NCI-H146 (cell line): ENCODE measurements around the gene MAN1C1.
"Not testable (repeated sequence)": the region's sequence is repeated elsewhere in the genome, so short reads cannot be mapped to it uniquely, and the experiment has no call there.

ENCODE experiments used
- DNase-seq: peaks from one replicate; lab custom pipeline; 2025; lab: John Stamatoyannopoulos, UW

MAN1C1 gene

DNA sequence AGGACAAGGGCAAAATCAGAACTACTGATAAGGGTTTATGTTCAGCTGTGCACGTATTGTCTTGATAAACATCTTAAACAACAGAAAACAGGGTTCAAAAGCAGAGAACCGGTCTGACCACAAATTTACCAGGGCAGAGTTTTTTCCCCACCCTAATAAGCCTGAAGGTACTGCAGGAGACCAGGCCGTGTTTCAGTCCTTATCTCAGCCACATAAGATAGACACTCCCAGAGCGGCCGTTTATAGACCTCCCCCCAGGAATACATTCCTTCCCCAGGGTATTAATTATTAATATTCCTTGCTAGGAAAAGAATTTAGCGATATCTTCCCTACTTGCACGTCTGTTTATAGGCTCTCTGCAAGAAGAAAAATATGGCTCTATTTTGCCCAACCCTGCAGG is 19.6 kb downstream of the MAN1C1 start:
- not testable (repeated sequence) for DNase-seq

DNA sequence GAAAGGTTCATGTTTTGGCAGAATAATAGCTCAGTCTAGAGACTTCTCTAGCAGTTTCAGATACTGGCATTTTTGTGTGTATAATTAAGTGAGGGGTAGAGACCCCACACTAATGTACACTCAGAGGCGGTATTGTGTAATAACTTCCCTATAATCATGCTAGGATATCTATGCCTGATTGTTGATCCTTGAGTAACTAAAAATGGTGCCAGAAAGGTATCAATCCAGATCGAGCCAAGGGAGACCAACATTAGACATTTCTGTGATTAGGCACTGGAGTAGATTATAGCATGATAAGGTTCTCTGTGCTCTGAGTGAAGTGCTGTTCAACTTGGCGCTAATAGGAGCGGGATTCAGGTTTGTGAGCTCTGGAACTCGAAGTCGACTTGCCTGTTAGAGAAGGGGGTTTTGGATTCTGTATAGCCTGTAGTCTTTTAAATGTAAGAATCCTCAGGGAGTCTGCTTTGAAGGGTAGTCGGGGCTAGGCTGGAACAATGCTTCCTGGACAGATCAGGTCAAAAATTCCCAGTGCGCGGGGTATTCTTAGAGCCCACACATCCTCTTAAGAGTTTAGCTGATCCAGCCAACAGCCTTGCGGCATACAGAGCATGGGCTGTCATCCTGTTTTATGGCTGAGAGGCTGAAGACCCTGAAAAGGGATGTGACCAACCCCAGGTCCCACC is 24.2 kb downstream of the MAN1C1 start:
- no peak for DNase-seq

DNA sequence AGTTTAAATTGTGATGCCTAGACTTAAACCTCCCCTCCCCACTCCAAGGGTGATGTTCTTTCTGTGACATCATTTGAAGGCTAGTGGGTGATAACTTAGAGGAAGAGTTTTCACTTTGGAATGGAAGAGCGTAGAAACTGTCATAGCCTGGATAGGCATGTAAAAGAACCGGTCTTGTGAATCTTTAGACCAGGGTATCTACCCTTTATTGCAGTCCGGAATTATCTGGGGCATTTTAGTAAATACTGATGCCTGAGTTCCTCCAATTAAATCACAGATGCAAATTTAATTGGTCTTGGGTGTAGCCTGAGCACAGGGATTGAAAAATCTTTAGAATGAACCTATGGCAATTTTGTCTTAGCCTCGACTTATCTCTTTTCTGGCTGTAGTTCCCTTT is 24.7 kb downstream of the MAN1C1 start:
- no peak for DNase-seq

DNA sequence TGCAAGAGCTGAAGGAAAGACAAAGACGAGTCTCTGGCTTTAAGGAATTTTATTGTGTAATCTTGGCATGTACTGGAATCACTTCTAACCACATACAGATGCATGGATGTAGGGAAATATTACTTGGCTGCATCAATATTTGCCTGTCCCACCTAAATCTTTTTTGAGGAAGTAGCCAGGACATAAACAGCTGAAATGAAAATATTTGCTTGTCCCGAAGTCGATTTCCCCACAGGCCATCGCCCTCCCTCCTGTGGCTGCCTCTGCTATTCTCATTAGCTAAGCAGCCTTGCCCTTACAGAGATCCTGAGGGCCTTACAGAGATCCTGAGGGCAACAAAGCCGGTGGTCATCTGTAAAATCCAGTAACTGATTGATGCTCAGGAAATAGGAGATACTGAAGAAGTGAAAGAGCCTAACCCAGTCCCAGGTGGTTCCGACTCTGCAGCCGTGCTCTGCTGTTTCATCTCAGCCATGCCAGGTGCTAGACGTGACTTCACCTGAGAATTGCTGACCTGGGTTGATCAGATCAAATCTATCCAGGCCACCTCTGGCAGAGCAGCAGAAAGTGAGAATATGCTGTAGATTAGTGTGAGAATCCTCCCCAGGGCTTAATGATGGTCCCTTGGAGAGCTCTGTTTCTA is 25.5 kb downstream of the MAN1C1 start:
- DNase-seq = no peak

DNA sequence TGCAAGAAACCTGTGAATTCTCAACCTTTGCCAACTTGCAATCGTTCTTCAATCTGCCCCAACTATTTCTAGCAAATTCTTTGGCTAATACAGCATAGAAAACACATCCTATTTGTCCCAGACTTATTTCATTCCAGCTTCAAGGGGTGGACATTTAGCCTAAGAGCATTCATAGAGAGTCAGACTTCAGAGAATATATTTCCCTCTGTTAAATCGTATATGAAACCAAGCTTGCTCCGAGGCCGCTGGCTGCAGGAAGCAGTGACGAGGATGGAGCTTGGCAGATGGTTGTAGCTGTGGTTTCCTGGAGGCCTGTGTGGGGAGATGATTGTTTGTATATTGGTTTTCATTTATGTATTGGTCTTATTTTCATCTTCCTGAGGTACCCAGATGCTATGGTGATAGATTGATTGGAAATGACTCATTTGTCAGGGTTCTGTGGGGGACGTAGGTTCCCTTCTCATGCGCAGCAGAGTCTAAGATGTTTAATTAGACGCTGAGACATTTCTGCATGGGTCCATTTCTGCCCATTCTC is 26.1 kb downstream of the MAN1C1 start:
- no peak for DNase-seq

DNA sequence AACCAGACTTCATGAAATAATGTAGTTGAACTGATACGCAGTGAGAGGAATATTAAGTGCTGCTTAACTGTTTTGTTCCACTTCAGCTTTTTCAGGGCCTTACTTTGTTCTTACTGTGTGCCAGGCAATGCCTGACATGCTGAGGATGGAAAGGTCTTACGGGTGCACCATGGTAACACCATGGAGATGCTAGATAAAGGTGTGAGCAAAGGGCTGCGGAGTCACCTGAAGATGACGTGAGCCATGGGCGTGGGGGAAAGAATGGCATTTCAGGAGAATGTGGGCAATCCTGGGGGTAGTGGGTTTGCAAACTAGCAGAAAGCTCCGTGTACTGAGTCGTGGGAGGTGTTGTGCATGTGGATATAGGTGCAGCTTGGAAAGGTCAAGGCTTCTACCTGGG is 27.3 kb downstream of the MAN1C1 start:
- no peak for DNase-seq

DNA sequence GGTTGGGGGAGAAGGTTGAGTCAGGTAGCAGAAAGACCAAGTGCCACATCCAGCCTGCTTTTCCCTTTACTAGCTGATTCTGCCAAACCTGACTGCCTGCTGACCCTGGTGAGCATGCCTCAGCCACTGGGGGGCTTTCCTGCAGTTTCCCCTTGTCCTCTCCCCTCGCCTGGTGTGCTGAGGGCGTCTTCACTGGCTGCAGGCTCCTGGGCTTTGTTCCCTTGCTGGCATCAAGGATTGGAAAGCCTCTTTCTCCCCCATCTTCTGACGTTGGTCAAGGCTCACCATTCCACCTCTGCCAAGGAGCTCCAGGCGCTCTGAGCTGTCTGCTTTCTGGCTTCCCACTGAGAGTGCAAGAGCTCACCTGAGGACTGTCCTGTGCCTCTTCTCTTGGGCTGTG is 28.4 kb downstream of the MAN1C1 start:
- no peak for DNase-seq

DNA sequence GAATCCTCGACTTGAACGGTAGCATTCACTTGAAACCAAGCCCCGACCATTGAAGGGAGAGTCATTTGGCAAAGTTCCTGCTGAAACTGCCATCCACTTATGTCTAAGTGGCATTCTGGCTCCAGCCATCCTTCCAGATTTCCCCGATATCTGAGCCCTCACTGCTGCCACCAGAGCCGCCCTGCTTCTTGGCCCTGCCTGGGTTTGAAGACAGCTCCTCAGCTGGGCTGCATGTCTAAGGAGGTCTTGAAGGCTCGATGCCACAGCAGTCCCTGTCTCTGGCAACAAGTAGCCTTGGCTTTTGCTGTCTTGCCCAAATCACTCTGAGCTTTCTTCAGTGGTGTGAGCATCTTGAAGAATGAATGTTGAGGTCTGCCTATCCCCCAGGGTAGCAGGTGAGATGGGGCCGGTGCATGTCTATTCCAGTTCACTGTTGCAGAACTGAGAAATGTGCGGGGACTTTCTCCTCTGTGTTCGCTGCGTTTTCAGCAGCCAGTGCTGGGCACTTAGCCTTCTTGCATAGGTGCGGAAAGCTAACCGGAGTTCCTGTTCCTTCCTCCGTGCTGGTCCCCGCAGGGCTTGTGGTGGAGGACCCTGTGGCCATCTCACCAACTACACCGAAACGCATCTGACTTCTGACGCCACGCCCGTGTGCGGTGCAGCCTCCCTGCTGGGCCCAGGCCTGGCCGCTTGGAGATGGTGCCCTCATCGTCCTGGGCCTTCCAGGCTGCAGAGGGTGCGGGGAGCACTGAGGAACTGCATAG is 29.2 kb downstream of the MAN1C1 start:
- no peak for DNase-seq

DNA sequence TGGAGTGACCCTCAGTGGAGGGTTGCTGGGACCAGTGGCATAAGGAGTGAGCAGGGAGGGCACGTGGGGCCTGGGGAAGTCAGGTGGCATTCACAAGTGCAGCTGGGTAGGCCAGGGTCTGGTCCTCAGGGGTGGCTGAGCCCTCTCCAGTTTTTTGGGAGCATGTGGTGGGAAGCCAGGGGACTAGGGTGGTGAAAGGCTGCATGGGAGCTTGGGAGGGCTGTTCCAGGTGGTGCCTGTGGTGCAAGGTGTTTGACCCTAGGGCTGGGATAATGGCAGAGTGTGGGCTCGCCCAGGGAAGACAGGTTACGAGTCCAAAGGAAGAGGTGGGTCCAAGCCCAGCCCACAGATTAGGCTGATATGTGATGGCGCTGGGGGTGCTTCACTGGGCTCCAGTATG is 30.5 kb downstream of the MAN1C1 start:
- DNase-seq = no peak

DNA sequence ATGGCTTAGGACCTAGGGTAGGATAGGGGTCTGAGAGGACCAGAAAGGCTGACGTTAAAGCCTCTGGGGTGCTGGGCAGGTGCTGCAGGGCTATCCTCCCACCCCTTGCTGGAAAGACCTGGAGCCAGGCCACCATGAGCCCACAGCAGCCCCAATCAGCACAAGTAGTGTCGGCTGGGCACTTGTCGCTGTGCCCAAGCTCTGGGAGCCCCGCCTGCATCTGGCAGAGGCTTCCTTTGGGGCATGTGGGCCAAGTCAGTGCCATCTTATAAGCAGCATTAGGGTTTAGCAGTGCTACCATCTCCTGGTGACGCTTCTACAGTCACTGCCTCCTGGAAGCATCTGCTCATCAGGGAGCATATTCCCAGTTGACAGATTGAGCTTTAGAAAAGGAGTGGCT is 31.3 kb downstream of the MAN1C1 start:
- DNase-seq = no peak

DNA sequence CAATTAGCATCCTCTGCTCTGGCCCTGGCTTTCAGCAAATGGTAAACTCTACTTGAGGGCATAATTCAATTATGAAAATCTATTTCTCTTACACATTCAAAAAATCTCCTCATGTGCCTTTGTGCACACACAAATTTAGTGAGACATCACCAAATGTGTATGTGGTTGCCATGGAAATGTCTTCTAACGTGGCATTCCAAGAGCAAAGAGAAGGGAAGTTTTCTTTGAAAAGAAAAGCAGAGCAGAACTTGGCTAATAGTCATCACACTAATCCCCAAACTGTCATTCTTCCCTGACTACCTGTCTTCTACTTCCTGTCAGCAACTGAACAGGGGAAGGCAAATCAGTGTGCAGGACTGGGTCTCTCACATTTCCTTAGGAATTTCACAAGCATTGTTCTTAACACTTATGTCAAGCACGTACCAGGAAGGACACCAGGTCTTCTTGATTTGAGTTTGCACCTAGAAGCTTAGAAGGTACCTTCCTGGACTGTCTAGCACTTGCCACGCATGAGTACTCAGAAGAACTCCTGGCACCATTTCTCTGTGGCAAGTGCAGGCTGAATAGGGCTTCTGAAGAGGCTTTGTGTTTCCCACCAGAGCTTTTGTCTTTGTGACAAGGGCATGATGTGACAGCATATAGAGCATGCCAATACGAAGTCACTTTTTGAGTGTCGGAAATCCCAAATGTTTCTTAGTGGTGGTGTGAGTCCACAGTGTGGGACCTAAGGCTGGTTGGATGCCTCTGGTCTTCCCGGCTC is 32.3 kb downstream of the MAN1C1 start:
- DNase-seq = no peak

DNA sequence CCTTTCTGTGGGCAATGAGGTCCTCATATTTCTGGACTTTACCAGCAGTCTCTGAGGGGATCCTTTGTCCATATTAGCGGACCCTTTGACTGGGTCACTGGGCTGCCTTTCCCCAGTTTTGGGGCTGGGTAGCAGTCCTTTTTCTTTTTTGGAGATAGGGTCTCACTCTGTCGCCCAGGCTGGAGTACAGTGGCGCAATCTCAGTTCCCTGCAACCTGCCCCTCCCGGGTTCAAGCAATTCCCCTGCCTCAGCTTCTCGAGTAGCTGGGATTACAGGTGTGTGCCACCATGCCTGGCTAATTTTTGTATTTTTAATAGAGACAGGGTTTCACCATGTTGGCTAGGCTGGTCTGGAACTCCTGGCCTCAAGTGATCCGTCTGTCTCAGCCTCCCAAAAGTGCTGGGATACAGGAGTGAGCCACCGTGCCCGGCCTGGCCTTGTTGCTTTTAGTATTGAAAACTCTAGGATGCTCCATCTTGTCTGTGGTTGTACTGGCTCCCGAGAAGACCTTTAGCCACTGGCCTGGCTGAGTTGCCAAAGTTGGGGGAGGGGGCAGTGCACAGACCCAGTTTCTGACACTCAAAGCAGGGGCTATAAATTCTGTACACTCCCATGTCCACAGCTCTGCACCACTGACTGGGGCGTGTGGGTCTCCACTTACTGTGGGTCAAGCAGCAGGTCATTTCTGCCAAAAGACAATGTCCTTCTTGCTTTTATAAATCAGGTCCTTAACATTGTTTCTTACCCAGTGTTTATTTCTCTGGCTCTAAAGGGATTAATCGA is 33.1 kb downstream of the MAN1C1 start:
- no peak for DNase-seq

DNA sequence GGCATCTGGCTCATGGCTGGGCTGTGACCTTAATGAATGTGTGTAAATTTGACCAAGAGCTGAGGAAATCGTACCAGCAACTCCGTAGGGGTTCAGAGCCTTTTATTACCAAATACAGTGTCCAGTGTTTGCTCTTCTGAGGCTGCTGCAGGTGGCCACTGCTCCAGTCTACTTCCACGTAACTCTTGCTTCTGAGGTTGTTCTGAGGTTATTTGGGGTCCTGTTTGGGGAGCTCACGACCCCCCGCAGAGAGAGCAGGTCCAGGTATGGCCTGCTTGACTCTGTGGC is 33.6 kb downstream of the MAN1C1 start:
- peak; percentile 75 for DNase-seq

DNA sequence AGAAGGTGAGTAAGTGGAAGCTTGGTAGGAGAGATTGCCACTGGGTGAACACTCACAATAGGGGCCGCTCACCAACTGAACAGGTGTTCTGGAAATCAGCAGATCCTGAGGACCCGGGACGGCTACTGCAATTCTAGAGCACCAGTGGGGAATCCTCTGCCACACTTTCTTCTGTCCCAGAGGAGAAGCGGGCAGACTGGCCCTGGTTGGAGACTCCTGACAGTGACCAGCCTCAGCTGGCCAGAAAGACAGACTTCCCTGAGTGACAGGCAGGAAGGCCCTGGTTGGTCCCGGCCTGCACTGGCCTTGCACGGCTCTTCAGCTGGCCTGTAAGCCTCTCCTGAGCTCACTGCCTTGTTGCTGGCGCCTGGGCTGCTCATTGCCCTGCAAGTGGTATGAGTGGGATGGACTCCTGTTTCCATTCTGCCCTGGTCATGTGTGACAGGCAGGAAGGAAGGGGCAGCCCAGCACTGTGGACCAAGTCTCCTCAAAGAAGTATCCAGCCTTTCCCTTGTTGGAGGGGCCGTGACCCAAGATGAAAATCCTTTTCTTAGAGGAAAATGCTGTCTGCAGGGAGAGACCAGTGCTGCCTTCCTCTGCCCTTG is 34.5 kb downstream of the MAN1C1 start:
- no peak for DNase-seq

DNA sequence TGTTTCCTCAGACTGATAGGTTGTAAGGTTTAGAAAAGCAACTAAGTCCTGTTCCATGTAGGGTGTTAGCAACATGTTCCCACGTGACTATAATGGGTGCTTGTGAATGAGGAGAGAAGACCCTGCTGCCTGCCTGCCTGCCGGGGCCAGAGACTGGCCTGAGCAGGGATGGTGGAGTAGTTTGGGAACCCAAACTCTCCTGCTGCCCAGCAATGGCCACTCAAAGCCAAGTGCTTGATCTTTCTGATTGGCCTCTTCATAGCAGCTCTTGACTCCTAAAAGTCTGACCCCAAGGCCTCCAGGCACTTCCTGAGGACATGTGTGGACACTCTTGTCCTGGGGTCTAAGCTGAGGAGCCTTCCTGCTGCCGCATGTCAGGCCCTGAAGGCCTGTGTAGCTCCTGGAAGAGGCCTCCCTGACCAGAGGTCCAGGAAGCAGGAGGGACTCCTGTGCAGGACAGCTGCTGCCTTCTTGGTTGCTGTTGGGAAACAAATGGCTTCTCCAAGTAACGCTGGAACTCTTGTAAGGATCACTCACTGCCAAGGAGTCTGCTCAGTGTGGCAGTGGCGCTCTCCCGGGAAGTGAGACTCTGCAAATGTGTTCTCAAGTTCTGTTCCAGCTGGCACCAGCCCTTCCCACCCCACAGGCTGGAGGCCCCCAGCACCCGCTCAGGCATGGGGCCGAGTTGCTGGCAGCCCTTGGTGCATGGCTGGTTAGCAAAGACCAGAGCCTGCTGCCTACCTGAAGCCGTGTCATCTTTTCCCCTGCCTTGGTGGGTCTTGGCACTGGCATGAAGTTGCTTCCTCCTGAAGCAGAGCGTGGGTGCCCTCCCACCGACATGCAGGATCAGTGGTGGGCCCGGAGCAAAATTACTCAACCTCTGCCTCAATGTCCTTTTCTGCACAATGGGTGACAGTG is 35.5 kb downstream of the MAN1C1 start:
- DNase-seq = no peak

DNA sequence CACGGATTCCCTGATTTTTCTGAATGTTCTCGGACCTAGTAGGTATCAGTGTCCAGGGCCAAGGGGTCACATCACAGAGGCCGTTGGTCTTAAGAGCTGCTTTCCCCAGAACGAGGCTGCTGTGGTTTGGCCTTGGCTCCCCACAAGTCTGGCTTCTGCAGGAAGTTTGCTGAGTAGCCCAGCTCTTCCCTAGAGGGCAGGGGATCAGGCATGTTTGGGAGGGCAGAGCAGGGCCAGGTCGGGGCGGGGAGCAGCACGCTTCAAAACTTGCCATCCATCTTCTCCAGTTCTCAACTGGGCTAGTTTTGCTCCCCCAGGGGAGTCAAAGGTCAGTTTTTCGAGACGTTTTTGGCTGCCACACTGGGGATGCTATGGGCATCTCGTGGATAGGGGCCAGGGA is 37.0 kb downstream of the MAN1C1 start:
- DNase-seq = no peak

DNA sequence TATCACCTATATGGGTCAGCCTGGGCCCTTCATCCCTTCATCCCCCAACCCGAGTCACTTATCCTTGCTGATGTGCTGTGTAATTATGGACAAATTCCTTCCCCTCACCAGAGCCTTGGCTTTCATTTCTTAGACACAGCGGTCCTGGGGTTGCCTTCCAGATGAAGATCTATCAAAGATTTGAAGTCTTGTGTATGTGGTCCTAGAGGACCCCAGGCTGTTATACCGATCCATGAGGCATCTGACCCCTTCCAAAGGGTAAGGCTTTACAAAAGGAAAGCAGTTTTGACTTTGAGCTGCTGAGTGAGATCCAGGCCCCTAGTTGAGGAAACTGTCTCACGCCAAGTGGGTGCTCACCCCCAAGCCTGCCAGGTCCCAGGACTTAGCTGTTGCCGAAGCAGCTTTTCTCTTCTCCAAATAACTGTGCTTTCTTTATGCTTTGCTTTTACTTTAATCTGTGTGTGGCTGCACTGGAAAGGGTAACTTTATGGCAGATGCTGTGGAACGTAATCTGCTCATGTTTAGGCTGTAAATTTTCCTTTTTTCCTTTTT is 37.6 kb downstream of the MAN1C1 start:
- no peak for DNase-seq

DNA sequence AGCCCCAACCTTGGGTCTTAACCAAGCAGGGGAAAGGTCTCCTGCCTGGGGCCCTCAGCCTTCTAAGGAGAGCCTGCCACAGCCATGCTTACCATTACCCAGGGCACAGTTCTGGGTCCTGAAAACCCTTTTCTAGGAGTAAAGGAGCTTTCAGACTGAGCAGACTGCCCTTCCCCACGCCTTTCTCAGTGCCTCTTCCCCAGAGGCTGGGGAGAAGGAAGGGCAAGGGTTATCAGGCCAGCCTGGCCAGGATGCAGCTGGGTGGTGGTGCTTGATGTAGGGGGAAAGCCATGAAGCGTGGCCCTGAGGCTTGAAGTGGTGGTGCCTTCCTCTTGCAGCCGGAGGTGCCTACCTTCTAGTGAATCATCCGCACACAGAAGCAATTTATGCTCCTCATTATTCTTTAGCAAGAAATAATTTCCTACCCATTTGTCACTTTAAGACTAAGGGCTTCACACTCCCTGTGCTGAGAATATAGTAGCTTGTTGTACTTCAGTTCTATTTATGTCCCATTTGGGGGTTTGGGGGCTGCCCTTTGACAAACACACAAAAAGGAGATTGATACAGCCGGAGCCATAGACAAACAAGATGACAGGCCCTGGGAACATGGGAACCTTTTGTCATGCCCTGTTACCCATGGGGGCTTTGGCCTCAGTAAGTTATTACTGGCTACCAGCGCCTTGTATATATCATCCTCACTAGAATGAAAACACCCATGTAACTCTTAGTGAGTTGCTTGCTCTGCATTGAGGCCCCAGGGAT is 40.7 kb downstream of the MAN1C1 start:
- DNase-seq = no peak
